Activated CD4-positive, alpha-beta T cell treated with anti-CD3 and anti-CD28 coated beads, Interleukin-10, Interleukin-2, amounts not matched to agents 100 ng/mL and 50 ng/mL, durations not matched to agents 16 hours and 8 hours (primary cell): Measurements from ENCODE around the gene PIM1.
A peak's percentile ranks its signal among the peaks of the same experiment; 100 is the strongest.
"Not testable (repeated sequence)": the region's sequence is repeated elsewhere in the genome, so short reads cannot be mapped to it uniquely, and the experiment has no call there.

ENCODE experiments used
- DNase-seq: peaks from one replicate; pipeline ENCODE4 v3.0.0-alpha.2; 2020

The PIM1 gene

DNA sequence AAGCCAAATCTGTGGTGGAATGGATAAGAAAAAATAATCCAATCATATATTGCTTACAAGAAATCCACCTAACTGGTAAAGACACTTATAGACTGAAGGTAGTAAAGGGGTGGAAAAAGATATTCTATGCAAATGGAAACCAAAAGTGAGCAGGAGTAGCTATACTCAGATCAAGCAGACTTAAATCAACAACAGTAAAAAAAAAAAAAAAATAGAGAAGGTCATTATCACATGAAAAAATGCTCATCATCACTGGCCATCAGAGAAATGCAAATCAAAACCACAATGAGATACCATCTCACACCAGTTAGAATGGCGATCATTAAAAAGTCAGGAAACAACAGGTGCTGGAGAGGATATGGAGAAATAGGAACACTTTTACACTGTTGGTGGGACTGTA is 24.9 kb downstream of the PIM1 start:
- DNase-seq: not testable (repeated sequence)

DNA sequence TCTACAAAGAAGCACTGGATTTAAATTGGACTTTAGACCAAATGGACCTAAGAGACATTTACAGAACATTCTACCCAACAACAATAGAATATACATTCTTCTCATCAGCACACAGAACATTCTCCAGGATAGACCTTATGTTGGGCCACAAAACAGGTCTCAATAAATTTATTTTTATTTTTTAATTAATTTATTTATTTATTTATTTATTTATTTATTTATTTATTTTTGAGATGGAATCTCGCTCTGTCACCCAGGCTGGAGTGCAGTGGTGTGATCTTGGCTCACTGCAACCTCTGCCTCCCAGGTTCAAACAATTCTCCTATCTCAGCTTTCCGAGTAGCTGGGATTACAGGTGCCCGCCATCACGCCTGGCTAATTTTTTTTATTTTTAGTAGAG is 26.5 kb downstream of the PIM1 start:
- DNase-seq: not testable (repeated sequence)

- DNase-seq: no peak
These were observed 30.1 kb downstream of the PIM1 start for GRCh38 chr6:37200085-37200484.

DNA sequence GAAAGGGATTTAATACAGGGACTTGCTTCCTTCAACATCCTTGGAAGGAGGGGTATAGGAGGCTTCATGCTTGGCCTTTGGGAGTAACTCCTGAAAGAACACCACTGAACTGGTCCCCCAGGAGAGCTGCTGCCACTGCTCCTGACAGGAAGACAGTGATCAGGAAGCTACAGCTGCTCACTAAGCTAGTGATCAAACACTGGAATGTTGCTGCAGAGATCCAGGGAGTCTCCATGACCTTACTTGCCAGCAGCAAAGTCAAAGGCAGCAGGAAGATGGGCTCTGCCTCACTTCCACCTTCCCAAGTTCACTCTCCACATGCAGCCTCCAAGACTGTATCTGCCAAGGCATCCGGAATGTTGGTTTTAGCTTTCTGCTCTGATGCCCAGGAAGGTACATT is 31.8 kb downstream of the PIM1 start:
- DNase-seq: no peak

DNA sequence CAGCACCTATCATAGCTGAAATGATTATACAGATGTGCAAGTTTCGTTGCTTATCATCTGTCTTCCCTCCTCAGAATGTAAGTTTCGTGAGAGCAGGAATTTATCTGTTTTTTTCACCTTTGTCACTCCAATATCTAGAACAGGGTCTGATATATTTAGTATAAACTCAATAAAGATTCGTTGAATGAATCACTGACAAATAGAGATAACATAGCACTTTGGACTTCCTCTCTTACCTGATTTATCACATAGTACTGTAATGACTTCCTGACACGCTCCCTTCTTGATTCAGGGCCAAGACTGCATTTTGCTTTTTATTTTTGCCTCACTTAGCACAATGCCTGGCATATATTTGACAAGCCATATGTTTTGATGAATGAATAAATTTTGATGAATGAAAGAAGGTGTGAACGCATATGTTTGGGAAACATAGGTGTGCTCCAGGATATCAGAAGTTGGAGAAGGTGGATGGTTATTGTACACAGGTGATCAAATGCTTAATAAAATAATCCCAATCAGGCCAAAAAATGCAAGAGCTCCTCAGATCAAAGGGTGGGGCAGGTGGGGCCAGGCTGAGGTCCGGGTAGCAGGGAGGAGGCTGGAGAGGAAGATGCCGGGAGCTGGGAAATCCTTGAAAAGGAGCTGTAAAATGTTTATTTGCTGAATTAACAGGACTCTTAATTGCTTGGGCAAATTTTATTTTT is 33.0 kb downstream of the PIM1 start:
- peak; percentile 47 for DNase-seq

GRCh38 chr6:37204014-37204751 is 34.2 kb downstream of the PIM1 start:
- no peak for DNase-seq

DNA sequence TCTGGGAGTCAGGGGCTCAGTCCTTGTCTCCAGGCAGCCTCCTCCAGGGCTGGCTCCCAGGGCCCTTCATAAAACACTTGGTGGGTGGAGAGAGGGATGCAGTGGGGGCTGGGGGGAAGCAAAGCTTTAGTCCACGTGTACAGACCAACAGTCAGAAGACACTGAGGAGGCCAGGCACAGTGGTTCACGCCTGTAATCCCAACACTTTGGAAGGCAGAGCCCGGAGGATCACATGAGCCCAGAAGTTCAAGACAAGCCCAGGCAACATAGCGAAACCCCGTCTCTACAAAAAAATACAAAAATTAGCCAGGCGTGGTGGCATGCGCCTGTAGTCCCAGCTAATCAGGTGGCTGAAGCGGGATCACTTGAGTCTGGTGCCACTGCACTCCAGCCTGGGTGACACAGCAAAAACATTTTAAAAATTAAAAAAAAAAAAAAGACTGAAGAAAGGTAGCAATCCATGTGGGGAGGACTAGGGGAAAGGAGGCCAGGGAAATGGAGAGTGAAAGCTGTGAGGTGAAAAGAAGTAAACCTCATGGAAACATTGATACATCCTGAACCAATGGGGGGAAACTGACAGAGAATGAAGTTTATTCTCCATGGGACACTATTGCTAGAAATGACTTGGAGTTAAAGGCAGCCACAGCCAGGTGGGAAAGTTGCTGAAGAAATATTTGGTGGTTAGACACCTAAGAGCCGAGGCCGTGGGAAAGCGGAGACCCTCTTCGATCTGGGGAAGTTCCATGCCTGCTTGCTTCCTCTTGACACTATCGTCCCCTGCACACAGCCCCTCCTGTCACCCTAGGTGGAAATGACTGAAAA is 35.4 kb downstream of the PIM1 start:
- DNase-seq: peak; percentile 39

- DNase-seq: no peak
These were observed 36.0 kb downstream of the PIM1 start for GRCh38 chr6:37205997-37206340.

DNA sequence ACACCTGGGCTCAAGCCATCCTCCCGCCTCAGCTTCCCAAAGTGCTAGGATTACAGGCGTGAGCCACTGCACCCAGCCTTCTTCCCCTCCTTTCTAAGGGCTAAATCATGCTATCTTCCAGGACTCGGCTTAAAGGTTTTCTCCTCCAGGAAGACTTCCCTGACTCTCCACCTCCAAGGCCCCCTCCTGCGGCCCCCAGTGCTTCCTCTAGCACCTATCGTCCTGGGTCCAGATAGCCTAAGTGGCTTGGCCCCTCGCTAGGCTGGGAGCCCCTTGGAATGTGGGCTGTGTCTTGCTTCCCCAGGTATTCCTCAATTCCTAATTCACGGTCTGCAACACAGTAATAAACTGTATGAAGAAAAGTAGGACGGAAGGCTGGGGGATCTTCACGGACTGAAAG is 36.7 kb downstream of the PIM1 start:
- DNase-seq: no peak

GRCh38 chr6:37207903-37208456 is 38.0 kb downstream of the PIM1 start:
- peak; percentile 96 for DNase-seq

GRCh38 chr6:37208793-37209192 is 38.8 kb downstream of the PIM1 start:
- DNase-seq: no peak

- DNase-seq: peak; percentile 56
These were observed 39.7 kb downstream of the PIM1 start for GRCh38 chr6:37209461-37210205.

DNA sequence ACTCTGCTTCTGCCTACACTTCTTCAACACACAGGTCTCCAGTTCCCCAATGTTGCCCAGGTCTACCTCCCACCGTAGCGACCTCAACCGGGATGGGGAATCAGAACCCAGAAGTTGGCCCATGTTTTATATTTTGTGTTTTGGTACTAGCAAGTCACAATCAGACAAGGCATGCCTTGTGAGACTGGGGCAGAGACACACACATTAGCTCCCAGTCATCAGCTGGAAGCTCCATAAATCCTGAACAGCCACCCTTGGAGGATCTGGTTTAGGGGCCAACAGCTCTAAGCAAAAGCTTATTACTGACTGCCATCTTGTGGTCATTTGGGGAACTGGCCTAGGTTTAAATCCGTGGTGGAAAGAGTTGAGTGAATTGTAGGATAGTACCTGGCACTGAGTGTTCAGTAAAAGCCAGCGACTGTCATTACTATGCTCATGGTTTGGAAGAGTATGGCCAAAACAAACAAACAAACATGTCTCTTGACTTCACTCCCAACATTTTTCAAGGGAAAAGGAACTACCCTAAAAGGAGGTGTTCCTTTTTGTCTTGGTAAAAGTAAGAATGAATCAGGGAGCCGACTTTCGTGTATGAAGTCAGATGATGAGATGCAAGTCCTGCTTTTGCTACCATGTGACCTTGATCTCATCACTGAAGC is 40.5 kb downstream of the PIM1 start:
- DNase-seq: peak; percentile 90

GRCh38 chr6:37212268-37212667 is 42.3 kb downstream of the PIM1 start:
- no peak for DNase-seq

GRCh38 chr6:37218061-37218460 is 48.1 kb downstream of the PIM1 start:
- no peak for DNase-seq

DNA sequence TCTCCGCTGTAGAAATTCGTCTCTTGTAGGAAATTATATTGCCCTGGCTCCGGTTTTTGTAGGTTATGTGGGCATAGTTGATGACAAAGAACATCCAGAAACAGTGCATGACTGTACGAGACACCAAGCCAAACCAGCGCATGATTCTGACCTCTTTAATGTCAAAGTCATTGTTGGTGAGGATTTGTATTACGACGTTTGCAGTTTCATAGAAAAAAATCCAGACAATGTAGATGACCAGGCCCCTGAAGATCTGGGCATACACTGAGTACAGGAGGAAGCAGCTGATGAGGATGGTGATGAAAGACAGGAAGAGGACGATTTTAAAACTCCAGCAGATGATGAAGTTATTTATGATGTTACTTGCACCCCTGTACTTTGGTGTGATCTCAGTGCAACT is 48.6 kb downstream of the PIM1 start:
- no peak for DNase-seq

GRCh38 chr6:37221585-37222124 is 51.7 kb downstream of the PIM1 start:
- no peak for DNase-seq

DNA sequence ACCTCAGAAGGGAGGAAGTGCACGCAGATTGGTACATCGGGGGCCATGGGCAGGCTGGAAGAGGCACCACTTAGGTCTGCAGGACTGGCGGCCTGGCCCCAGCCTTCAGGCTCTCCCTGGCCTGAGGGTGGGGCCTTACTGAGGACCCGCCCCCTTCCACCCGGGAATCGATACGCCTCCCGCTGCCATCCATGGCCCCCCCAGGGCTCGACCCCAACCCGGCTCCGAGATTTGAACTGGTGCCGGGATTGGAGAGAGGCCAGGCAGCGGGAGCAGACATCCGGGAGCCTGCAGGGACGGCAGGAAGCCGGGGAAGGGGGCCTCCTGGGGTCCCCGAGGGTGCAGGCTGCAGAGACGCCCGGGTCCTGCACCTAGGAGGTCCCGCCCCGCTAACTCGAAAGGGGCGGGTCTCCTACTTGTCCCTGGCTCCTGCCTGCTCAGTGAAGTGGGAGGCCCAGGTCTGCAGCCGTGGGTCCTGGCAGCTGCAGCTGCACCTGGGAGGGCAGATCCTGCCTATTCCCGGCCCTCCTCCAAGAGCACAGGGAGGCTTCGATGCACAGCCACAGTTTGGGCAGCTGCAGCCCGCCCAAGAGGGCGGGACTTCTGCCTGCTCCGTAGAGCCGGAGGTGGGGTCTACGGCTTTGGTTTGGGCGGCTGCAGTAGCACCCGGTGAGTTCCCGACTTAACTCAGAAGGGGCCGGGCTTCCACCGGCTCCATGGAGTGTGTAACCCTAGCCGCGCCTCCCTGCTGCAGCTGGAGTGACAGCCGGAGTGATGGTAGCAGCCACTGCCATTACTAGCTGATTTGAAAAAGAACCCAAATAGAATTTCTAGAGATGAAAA is 52.4 kb downstream of the PIM1 start:
- DNase-seq: peak; percentile 90

DNA sequence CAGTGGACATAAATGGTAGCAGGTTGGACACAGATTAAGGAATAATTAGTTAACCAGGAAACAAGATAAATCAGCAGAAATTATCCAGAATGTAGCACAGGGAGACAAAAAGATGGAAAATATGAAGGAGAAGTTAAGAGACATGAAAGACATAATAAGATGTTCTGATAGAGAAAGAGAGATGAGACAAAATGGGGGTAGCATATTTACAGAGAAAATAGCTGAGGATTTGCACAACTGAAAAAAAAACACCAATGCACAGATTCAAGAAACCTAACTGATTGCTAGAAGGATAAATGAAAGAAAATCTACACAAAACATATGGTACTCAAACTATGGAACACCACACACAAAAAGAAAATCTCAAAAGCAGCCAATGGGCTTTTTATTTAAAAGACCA is 53.0 kb downstream of the PIM1 start:
- no peak for DNase-seq
